ENCODE results near the gene HEXB. TPM values are rescaled to one million over a fixed set of nuclear protein-coding genes. Genes with fewer than 3 reads are reported as not detected.
"Not testable (repeated sequence)": the region's sequence is repeated elsewhere in the genome, so short reads cannot be mapped to it uniquely, and the experiment has no call there.

Gene HEXB
- total and polyA plus RNA-seq, 4 donors, result 88.9 to 170 (median 153) TPM

- no peak overlapping the region for H3K27ac ChIP-seq (ENCODE audit: low read depth in 1 of 2, low read length in 1 of 2)
- DNase-seq (no peak), ATAC-seq (ENCODE audit: insufficient read depth, low FRiP score) (no peak)
- no peaks in the 10 kb centered on the region for H3K9me3 ChIP-seq (ENCODE audit: control insufficient read depth in 4 of 4, insufficient read depth in 3 of 4, low read length in 3 of 4)
- peaks cover 0 to 3% (median 0%) of the 10 kb centered on the region in 5 donors for H3K4me1 ChIP-seq (ENCODE audit: control insufficient read depth in 5 of 5, insufficient read depth in 5 of 5, low read length in 5 of 5)
- no peak overlapping the region for H3K4me3 ChIP-seq
- TF ChIP-seq, protein P1, sequence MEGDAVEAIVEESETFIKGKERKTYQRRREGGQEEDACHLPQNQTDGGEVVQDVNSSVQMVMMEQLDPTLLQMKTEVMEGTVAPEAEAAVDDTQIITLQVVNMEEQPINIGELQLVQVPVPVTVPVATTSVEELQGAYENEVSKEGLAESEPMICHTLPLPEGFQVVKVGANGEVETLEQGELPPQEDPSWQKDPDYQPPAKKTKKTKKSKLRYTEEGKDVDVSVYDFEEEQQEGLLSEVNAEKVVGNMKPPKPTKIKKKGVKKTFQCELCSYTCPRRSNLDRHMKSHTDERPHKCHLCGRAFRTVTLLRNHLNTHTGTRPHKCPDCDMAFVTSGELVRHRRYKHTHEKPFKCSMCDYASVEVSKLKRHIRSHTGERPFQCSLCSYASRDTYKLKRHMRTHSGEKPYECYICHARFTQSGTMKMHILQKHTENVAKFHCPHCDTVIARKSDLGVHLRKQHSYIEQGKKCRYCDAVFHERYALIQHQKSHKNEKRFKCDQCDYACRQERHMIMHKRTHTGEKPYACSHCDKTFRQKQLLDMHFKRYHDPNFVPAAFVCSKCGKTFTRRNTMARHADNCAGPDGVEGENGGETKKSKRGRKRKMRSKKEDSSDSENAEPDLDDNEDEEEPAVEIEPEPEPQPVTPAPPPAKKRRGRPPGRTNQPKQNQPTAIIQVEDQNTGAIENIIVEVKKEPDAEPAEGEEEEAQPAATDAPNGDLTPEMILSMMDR (IDR thresholded peaks at IDR 0.05; ENCODE audit: control extremely low read depth, extremely low read depth), result no peak
- no peak overlapping the region for H3K9ac ChIP-seq (ENCODE audit: insufficient read depth in 1 of 2, low read length in 2 of 2)
- 71 to 78% methylated on average over 5 of the region's 5 CpGs for WGBS, 2 donors
- no peaks in the 10 kb centered on the region for H3K27me3 ChIP-seq (ENCODE audit: control insufficient read depth in 3 of 3, insufficient read depth in 3 of 3, low read length in 2 of 3)
- H3K36me3 ChIP-seq (ENCODE audit: control insufficient read depth in 4 of 4, insufficient read depth in 4 of 4, low read length in 4 of 4), result no peaks in the 10 kb centered on the region
Measured at GRCh38 chr5:74672215-74672877, 12.7 kb upstream of the HEXB start.

GRCh38 chr5:74673011-74673790 lies 11.8 kb upstream of the HEXB start:
- Histone ChIP-seq H3K4me1 (ENCODE audit: control insufficient read depth in 5 of 5, insufficient read depth in 5 of 5, low read length in 5 of 5) (peaks cover 0 to 3% (median 0%) of the 10 kb centered on the region in 5 donors), H3K36me3 (ENCODE audit: control insufficient read depth in 4 of 4, insufficient read depth in 4 of 4, low read length in 4 of 4) (no peaks in the 10 kb centered on the region), H3K27ac (ENCODE audit: low read depth in 1 of 2, low read length in 1 of 2) (no peak overlapping the region), H3K4me3 (no peak overlapping the region), H3K9ac (ENCODE audit: insufficient read depth in 1 of 2, low read length in 2 of 2) (peak overlapping the region in 1 of 2 donors; percentile 54), H3K27me3 (ENCODE audit: control insufficient read depth in 3 of 3, insufficient read depth in 3 of 3, low read length in 2 of 3) (no peaks in the 10 kb centered on the region), H3K9me3 (ENCODE audit: control insufficient read depth in 4 of 4, insufficient read depth in 3 of 4, low read length in 3 of 4) (no peaks in the 10 kb centered on the region)
- TF ChIP-seq, protein P1 (IDR thresholded peaks at IDR 0.05; ENCODE audit: control extremely low read depth, extremely low read depth), result no peak
- 48 to 63% methylated on average over 6 of the region's 6 CpGs for WGBS, 2 donors
- ATAC-seq (ENCODE audit: insufficient read depth, low FRiP score) (no peak), DNase-seq (peak in 2 of 3 donors; percentile 63 to 73)

GRCh38 chr5:74676466-74676865 lies 8.6 kb upstream of the HEXB start:
- DNase-seq; H3K4me1 ChIP-seq (ENCODE audit: control insufficient read depth in 5 of 5, insufficient read depth in 5 of 5, low read length in 5 of 5); H3K27ac ChIP-seq (ENCODE audit: low read depth in 1 of 2, low read length in 1 of 2); H3K4me3 ChIP-seq; H3K27me3 ChIP-seq (ENCODE audit: control insufficient read depth in 3 of 3, insufficient read depth in 3 of 3, low read length in 2 of 3); ATAC-seq (ENCODE audit: insufficient read depth, low FRiP score); H3K9me3 ChIP-seq (ENCODE audit: control insufficient read depth in 4 of 4, insufficient read depth in 3 of 4, low read length in 3 of 4); H3K9ac ChIP-seq (ENCODE audit: insufficient read depth in 1 of 2, low read length in 2 of 2); H3K36me3 ChIP-seq (ENCODE audit: control insufficient read depth in 4 of 4, insufficient read depth in 4 of 4, low read length in 4 of 4): not testable (repeated sequence)
- 92 to 99% methylated on average over 6 of the region's 6 CpGs for WGBS, 2 donors

DNA sequence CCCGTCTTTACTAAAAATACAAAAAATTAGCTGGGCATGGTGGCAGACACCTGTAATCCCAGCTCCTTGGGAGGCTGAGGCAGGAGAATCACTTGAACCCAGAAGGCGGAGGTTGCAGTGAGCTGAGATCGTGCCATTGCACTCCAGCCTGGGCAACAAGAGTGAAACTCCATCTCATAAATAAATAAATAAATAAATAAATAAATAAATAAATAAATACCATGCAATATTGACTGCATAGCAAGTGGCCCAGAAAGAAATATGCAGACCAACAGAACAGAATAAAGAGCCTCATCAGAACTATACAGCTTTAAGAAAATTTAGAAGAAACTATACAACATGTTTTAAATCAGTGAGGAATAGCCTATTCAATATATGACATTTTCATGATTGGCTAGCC lies 6.9 kb upstream of the HEXB start:
- not testable (repeated sequence) for H3K9me3 ChIP-seq (ENCODE audit: control insufficient read depth in 4 of 4, insufficient read depth in 3 of 4, low read length in 3 of 4); H3K9ac ChIP-seq (ENCODE audit: insufficient read depth in 1 of 2, low read length in 2 of 2); H3K27ac ChIP-seq (ENCODE audit: low read depth in 1 of 2, low read length in 1 of 2); H3K4me3 ChIP-seq; ATAC-seq (ENCODE audit: insufficient read depth, low FRiP score); H3K36me3 ChIP-seq (ENCODE audit: control insufficient read depth in 4 of 4, insufficient read depth in 4 of 4, low read length in 4 of 4); H3K27me3 ChIP-seq (ENCODE audit: control insufficient read depth in 3 of 3, insufficient read depth in 3 of 3, low read length in 2 of 3); DNase-seq; H3K4me1 ChIP-seq (ENCODE audit: control insufficient read depth in 5 of 5, insufficient read depth in 5 of 5, low read length in 5 of 5)
- 73 to 98% methylated on average over 3 of the region's 3 CpGs for WGBS, 2 donors

- not testable (repeated sequence) for H3K4me3 ChIP-seq; H3K36me3 ChIP-seq (ENCODE audit: control insufficient read depth in 4 of 4, insufficient read depth in 4 of 4, low read length in 4 of 4); DNase-seq; H3K4me1 ChIP-seq (ENCODE audit: control insufficient read depth in 5 of 5, insufficient read depth in 5 of 5, low read length in 5 of 5); H3K27me3 ChIP-seq (ENCODE audit: control insufficient read depth in 3 of 3, insufficient read depth in 3 of 3, low read length in 2 of 3); H3K9ac ChIP-seq (ENCODE audit: insufficient read depth in 1 of 2, low read length in 2 of 2); H3K27ac ChIP-seq (ENCODE audit: low read depth in 1 of 2, low read length in 1 of 2); ATAC-seq (ENCODE audit: insufficient read depth, low FRiP score); H3K9me3 ChIP-seq (ENCODE audit: control insufficient read depth in 4 of 4, insufficient read depth in 3 of 4, low read length in 3 of 4)
- WGBS, 2 donors, result 89 to 92% methylated on average over 3 of the region's 3 CpGs
Measured at GRCh38 chr5:74679300-74679699, 5.7 kb upstream of the HEXB start.

All from lung (tissue), 12 donors.